ENCODE measurements around the gene TMEM255B.
"Not testable (repeated sequence)": the region's sequence is repeated elsewhere in the genome, so short reads cannot be mapped to it uniquely, and the experiment has no call there.

The TMEM255B gene

GRCh38 chr13:113782472-113782871 lies 23.4 kb downstream of the TMEM255B start:
- DNase-seq (ENCODE audit: low spot score in 2 of 2) (no peak), ATAC-seq (replicated peaks; ENCODE audit: extremely low read depth, poor library complexity, severe bottlenecking) (no peak)
- Mint-ChIP-seq H3K4me1 (peaks cover 11% of the 10 kb centered on the region), H3K4me3 (no peak overlapping the region), H3K27me3 (peaks cover 42% of the 10 kb centered on the region), H3K9me3 (no peaks in the 10 kb centered on the region), H3K27ac (ENCODE audit: low read depth) (no peak overlapping the region), H3K36me3 (ENCODE audit: insufficient read depth) (no peaks in the 10 kb centered on the region)

- peaks cover 11% of the 10 kb centered on the region for H3K4me1 Mint-ChIP-seq
- no peaks in the 10 kb centered on the region for H3K36me3 Mint-ChIP-seq (ENCODE audit: insufficient read depth)
- no peaks in the 10 kb centered on the region for H3K9me3 Mint-ChIP-seq
- DNase-seq (ENCODE audit: low spot score in 2 of 2): no peak
- H3K27ac Mint-ChIP-seq (ENCODE audit: low read depth): no peak overlapping the region
- ATAC-seq (replicated peaks; ENCODE audit: extremely low read depth, poor library complexity, severe bottlenecking): no peak
- H3K27me3 Mint-ChIP-seq: peaks cover 40% of the 10 kb centered on the region
- H3K4me3 Mint-ChIP-seq: no peak overlapping the region
These were observed 24.3 kb downstream of the TMEM255B start for GRCh38 chr13:113783200-113783881.

GRCh38 chr13:113783966-113784644 lies 25.1 kb downstream of the TMEM255B start:
- Mint-ChIP-seq H3K9me3 (no peaks in the 10 kb centered on the region), H3K4me1 (peaks cover 11% of the 10 kb centered on the region), H3K27ac (ENCODE audit: low read depth) (no peak overlapping the region), H3K4me3 (no peak overlapping the region), H3K36me3 (ENCODE audit: insufficient read depth) (no peaks in the 10 kb centered on the region), H3K27me3 (peaks cover 33% of the 10 kb centered on the region)
- ATAC-seq (replicated peaks; ENCODE audit: extremely low read depth, poor library complexity, severe bottlenecking) (no peak), DNase-seq (ENCODE audit: low spot score in 2 of 2) (no peak)

GRCh38 chr13:113784645-113785024 lies 25.6 kb downstream of the TMEM255B start:
- H3K9me3 Mint-ChIP-seq: no peaks in the 10 kb centered on the region
- no peak overlapping the region for H3K27ac Mint-ChIP-seq (ENCODE audit: low read depth)
- ATAC-seq (replicated peaks; ENCODE audit: extremely low read depth, poor library complexity, severe bottlenecking): no peak
- no peaks in the 10 kb centered on the region for H3K36me3 Mint-ChIP-seq (ENCODE audit: insufficient read depth)
- DNase-seq (ENCODE audit: low spot score in 2 of 2): no peak
- peaks cover 27% of the 10 kb centered on the region for H3K27me3 Mint-ChIP-seq
- no peak overlapping the region for H3K4me3 Mint-ChIP-seq
- H3K4me1 Mint-ChIP-seq: peaks cover 11% of the 10 kb centered on the region

GRCh38 chr13:113785051-113786010 lies 26.3 kb downstream of the TMEM255B start:
- peaks cover 11% of the 10 kb centered on the region for H3K4me1 Mint-ChIP-seq
- H3K4me3 Mint-ChIP-seq: no peak overlapping the region
- no peaks in the 10 kb centered on the region for H3K9me3 Mint-ChIP-seq
- H3K36me3 Mint-ChIP-seq (ENCODE audit: insufficient read depth): no peaks in the 10 kb centered on the region
- no peak for ATAC-seq (replicated peaks; ENCODE audit: extremely low read depth, poor library complexity, severe bottlenecking)
- no peak overlapping the region for H3K27ac Mint-ChIP-seq (ENCODE audit: low read depth)
- peaks cover 25% of the 10 kb centered on the region for H3K27me3 Mint-ChIP-seq
- DNase-seq (ENCODE audit: low spot score in 2 of 2): no peak

- no peak overlapping the region for H3K27ac Mint-ChIP-seq (ENCODE audit: low read depth)
- no peaks in the 10 kb centered on the region for H3K36me3 Mint-ChIP-seq (ENCODE audit: insufficient read depth)
- peaks cover 25% of the 10 kb centered on the region for H3K27me3 Mint-ChIP-seq
- H3K4me1 Mint-ChIP-seq: peaks cover 11% of the 10 kb centered on the region
- H3K9me3 Mint-ChIP-seq: no peaks in the 10 kb centered on the region
- ATAC-seq (replicated peaks; ENCODE audit: extremely low read depth, poor library complexity, severe bottlenecking): no peak
- no peak for DNase-seq (ENCODE audit: low spot score in 2 of 2)
- H3K4me3 Mint-ChIP-seq: no peak overlapping the region
These were observed 27.3 kb downstream of the TMEM255B start for GRCh38 chr13:113786262-113786841.

- Mint-ChIP-seq H3K4me1 (peaks cover 11% of the 10 kb centered on the region), H3K9me3 (no peaks in the 10 kb centered on the region), H3K27ac (ENCODE audit: low read depth) (no peak overlapping the region), H3K4me3 (no peak overlapping the region), H3K27me3 (peaks cover 25% of the 10 kb centered on the region), H3K36me3 (ENCODE audit: insufficient read depth) (no peaks in the 10 kb centered on the region)
- no peak for ATAC-seq (replicated peaks; ENCODE audit: extremely low read depth, poor library complexity, severe bottlenecking)
- no peak for DNase-seq (ENCODE audit: low spot score in 2 of 2)
These were observed 28.7 kb downstream of the TMEM255B start for GRCh38 chr13:113787694-113788093.

- DNase-seq (ENCODE audit: low spot score in 2 of 2) (no peak), ATAC-seq (replicated peaks; ENCODE audit: extremely low read depth, poor library complexity, severe bottlenecking) (no peak)
- no peak overlapping the region for H3K27ac Mint-ChIP-seq (ENCODE audit: low read depth)
- no peak overlapping the region for H3K4me3 Mint-ChIP-seq
- no peaks in the 10 kb centered on the region for H3K9me3 Mint-ChIP-seq
- peaks cover 18% of the 10 kb centered on the region for H3K27me3 Mint-ChIP-seq
- H3K4me1 Mint-ChIP-seq: peaks cover 11% of the 10 kb centered on the region
- no peaks in the 10 kb centered on the region for H3K36me3 Mint-ChIP-seq (ENCODE audit: insufficient read depth)
These were observed 29.5 kb downstream of the TMEM255B start for GRCh38 chr13:113788413-113789135.

GRCh38 chr13:113789167-113789566 lies 30.1 kb downstream of the TMEM255B start:
- ATAC-seq (replicated peaks; ENCODE audit: extremely low read depth, poor library complexity, severe bottlenecking): no peak
- Mint-ChIP-seq H3K4me1 (peaks cover 10% of the 10 kb centered on the region), H3K27ac (ENCODE audit: low read depth) (no peak overlapping the region), H3K36me3 (ENCODE audit: insufficient read depth) (no peaks in the 10 kb centered on the region), H3K27me3 (peaks cover 12% of the 10 kb centered on the region), H3K4me3 (no peak overlapping the region), H3K9me3 (no peaks in the 10 kb centered on the region)
- no peak for DNase-seq (ENCODE audit: low spot score in 2 of 2)

GRCh38 chr13:113789931-113790330 lies 30.9 kb downstream of the TMEM255B start:
- not testable (repeated sequence) for H3K4me3 Mint-ChIP-seq

GRCh38 chr13:113791226-113791625 lies 32.2 kb downstream of the TMEM255B start:
- DNase-seq (ENCODE audit: low spot score in 2 of 2) (no peak), ATAC-seq (replicated peaks; ENCODE audit: extremely low read depth, poor library complexity, severe bottlenecking) (no peak)
- H3K9me3 Mint-ChIP-seq: no peaks in the 10 kb centered on the region
- no peak overlapping the region for H3K4me3 Mint-ChIP-seq
- no peaks in the 10 kb centered on the region for H3K4me1 Mint-ChIP-seq
- no peak overlapping the region for H3K27ac Mint-ChIP-seq (ENCODE audit: low read depth)
- H3K27me3 Mint-ChIP-seq: no peaks in the 10 kb centered on the region
- no peaks in the 10 kb centered on the region for H3K36me3 Mint-ChIP-seq (ENCODE audit: insufficient read depth)

More at GRCh38 chr13:113789931-113790330, 30.9 kb downstream of the TMEM255B start:
- not testable (repeated sequence) for H3K36me3 Mint-ChIP-seq (ENCODE audit: insufficient read depth); H3K4me1 Mint-ChIP-seq; H3K27ac Mint-ChIP-seq (ENCODE audit: low read depth); H3K9me3 Mint-ChIP-seq; DNase-seq (ENCODE audit: low spot score in 2 of 2); ATAC-seq (replicated peaks; ENCODE audit: extremely low read depth, poor library complexity, severe bottlenecking); H3K27me3 Mint-ChIP-seq

- Mint-ChIP-seq H3K27me3 (no peaks in the 10 kb centered on the region), H3K36me3 (ENCODE audit: insufficient read depth) (no peaks in the 10 kb centered on the region), H3K4me3 (no peak overlapping the region), H3K4me1 (no peaks in the 10 kb centered on the region), H3K27ac (ENCODE audit: low read depth) (no peak overlapping the region), H3K9me3 (no peaks in the 10 kb centered on the region)
- ATAC-seq (replicated peaks; ENCODE audit: extremely low read depth, poor library complexity, severe bottlenecking): no peak
- DNase-seq (ENCODE audit: low spot score in 2 of 2): no peak
These were observed 32.7 kb downstream of the TMEM255B start for GRCh38 chr13:113791761-113792160.
